SIG-M5 treated with dmso at 0.1 percent for 504 hours (cell line): ENCODE data around the gene UNC5C.

Experiments
- DNase-seq: peaks from one replicate; lab custom pipeline; 2025; ENCODE audit not compliant: unreplicated experiment; lab: John Stamatoyannopoulos, UW

Gene UNC5C

DNA sequence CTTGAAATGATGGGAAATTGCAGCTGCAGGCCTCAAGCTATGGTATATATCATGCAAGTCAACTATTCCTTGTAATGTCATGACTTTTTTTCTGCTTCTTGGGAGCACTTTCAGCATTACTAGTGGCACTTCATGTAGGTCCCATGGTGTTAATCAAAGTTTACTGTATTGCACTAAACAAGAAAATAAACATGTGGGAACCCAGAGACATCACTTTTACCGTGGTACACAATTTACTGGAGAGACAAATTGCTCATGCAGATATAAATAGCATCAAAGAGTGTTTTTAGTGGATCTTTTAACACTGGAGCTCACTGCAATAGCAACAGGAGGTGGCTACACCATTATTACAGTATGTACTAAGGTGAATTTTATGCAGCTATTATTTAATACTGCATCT lies 79.2 kb downstream of the UNC5C start:
- no peak for DNase-seq

DNA sequence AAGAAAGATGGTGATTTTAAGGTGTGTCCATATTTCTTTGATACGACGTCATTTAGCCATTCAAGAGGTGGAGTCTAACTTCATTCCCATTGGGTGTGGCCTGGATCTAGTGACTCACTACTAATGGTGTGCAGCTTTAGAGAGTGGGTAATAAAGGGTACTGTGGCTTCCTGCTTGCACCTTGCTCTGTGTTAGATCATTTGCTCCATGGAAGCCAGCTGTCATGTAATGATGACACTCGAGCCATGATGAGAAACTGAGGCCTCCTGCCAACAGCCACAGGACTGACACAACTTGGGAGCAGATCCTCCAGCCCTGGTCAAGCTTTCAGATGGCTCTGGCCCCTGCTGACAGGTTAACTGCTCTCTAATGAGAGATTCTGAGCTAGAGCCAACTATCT lies 82.0 kb downstream of the UNC5C start:
- no peak for DNase-seq

DNA sequence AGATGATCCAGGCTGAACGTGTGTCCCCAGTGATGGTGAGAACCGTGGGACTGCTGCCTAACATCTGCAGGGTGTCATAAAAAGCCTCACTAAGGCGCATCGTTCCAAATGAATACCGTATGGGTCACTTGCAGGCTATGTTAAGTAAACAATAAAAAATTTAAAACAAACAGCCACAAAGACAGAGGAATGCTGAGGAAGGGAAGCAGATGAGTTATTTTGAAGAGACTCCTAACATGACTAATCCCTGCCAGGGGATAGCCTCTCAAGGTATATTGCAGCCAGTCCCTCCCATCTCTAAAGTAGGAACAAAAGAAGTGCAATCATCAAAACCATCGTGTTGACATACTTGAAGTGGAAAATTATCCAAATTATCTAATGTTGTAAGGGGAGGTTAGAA lies 83.8 kb downstream of the UNC5C start:
- no peak for DNase-seq

DNA sequence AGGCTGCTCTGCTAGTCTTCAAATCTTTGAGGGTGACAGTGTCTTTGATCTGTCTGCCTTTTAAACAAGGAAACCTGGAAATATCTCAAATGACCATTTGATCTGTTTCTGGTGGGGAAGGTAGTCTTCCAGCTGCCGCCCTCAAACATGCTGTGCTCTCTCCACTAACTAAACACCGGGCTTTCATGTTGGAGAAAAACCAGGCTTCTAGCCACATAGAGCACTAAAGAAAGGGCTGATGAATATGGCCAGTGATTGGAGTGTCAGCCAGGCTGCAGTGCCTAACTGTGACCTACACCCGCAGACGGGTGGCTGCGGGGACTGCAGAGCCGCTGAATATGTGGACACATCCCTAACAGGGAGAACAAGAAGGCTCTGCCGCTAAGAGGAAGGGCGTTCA lies 85.9 kb downstream of the UNC5C start:
- no peak for DNase-seq

DNA sequence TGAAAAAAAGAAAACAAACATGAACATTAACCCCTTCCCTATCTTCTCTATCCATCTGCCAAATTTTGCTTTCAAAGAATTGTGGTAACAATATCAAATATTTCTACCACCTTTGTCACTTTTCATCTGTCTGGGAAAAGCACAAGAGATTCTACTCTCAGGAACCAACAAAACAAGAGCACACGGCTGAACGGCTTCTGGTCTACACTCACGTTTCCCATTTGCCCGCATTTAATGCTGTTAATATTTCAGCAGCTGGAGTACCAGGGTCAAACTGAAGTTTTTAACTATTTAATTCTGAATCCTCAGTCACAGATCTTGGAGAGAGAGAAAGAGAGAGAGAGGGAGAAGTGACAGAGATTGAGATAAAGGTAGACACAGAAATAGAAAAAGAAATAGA lies 91.4 kb downstream of the UNC5C start:
- no peak for DNase-seq

DNA sequence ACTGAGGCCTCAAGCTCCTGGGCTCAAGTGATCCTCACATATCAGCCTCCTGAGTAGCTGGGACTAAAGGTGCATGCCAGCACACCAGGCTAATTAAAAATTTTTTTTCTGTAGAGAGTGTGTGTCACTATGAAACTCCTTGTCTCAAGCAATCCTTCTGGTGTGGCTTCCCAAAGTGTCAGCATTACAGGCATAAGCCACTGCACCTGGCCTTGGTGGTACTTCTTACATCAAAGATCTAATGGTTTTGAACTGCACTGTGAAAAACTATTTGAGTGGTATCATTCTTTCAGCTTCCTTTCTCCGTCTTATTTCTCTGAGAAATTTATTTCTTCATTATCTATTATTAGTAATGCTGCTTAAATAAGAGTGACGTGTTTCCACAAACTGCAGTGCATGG lies 98.5 kb downstream of the UNC5C start:
- DNase-seq: no peak

DNA sequence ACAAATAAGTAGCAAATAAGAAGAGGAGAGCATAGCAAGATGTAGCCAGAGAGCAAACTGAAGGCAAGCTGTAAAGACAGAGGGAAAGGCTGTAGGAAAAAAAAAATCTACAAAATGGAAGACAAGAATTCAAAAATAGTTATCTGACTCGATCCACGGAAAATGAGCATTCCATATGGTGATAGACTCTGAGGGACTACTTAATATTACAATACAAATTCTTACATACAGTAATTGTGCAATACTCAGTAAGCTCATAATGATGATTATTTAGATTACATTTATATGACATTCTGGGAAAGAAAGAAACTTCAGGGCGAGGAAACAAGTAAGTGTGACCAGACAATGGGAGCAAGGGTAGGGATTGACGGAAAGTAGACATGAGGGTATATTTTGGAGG lies 102.6 kb downstream of the UNC5C start:
- no peak for DNase-seq

DNA sequence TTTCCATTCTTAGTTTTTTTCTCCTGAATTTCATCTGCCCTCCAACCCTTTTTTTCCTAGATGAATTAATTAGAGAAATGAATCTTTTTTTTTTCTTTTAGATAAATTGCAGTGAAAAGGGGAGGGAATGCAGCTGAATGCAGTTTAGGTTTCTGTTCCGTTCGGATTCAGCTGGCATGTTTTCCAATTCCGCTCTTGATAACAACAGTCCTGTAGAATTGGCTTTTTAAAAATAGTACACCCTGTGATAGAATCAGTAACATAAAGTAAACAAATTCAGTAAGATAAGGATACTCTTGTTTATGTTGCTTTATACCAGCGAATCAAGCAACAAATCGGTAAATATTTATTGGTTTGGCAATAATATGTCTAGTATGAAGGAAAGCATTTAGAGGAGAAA lies 103.5 kb downstream of the UNC5C start:
- no peak for DNase-seq

DNA sequence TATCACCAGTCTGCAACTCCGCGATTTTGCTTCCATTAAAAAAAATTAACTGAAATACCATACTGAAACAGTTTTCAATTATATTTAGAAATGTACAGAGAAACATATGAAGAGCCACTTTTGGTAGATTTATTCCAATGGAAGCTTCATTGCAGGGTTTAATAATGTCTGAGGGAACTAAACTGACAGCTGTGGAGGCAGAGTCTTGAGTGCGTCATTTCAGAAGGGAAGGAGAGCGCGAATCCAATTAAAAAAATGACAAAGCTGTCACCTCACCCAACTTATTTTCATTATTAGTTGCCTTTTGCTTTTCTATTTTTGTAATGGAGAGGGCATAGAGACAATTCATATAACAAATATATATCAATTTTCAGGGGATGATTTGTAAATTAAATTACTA lies 104.0 kb downstream of the UNC5C start:
- no peak for DNase-seq

DNA sequence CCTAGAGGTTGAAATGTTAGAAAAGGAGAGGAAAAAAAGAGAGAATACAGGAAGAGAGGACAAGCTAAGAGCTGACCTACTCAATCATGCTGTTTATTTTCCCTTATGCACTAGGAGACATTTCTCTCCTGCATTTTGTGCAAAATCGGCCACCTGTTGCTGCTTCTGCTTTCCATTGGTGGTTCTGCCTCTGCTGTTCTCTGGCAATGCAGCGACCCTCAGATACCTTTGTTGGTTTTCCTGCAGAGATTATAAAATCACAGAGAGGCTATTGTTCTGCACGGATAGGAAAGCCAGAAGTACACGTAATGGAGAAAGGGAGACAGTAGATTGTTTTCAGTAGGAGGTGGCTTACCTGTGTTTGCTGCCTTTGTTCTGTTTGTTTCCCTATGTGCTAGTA lies 108.9 kb downstream of the UNC5C start:
- DNase-seq: no peak

DNA sequence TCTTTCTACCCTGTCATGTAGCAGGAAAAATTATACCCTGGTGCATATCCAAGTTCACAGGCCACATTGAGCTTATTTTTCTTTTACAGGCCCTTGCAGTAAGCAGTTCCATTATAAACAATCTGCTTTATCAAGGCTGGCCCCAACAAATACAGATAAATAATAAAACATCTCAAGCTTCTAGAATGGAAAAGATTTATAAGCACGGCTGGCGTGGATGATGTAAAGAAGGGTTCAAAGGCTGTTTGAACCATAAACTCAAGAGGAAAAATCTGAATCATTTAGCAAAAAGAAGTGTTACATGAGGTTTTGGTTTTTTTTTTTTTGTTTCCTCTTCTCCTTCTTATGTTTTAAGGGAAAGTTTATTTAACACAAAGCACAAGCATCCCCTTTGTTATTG lies 109.7 kb downstream of the UNC5C start:
- no peak for DNase-seq

DNA sequence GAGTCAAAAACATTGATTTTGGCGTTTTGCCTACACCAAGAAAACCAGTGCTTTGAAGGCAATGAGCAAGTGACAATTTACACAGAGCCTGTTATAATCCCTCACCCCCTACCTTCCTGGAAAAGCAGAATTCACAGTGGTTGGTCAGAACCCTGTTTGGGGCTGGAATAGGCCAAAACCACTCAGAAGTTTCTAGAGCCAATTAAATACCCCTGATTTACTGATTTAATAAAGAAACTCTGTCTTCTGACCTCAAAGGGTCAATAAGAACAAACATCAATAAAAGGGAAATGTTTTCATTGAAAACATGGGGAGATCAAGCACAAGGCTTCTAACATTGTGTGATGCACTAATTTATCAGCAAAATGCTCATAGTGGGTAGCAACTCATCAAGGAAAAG lies 116.3 kb downstream of the UNC5C start:
- DNase-seq: no peak

DNA sequence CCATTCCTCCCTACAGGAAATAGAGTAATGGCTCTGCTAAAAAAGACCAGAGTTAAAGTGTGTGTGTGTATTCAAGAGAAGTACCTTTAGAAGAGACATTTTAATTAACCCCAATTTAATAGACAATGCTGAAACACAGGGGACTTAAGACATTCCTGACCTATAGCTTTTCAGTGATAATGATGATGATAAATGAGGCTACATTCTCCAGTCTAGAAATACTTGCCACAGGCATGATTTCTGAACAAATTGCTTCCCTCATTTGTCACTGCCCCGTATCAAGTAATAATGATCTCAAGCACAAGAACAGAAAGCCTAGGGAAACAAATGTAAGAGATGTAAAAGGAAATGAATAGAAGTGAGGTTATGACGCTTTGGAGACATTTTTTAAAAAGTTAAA lies 117.1 kb downstream of the UNC5C start:
- no peak for DNase-seq

DNA sequence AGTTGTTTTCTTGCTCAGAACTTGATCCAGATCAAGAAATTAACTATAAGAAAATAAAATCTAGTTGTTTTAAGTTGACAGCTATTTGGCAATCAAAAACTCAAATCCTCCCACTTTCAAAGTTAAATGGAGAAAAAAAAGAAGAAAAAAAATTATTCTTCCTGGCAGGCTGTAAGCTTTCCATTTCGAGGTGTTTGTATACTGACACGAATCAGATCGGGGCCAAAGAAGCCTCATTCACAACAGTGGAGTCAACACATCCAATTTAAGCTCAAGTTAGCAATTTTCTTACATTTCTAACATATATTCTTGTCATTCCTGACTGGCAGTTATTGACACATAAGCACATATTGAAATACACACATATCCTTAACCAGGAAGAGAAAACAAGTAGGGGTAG lies 119.4 kb downstream of the UNC5C start:
- no peak for DNase-seq

DNA sequence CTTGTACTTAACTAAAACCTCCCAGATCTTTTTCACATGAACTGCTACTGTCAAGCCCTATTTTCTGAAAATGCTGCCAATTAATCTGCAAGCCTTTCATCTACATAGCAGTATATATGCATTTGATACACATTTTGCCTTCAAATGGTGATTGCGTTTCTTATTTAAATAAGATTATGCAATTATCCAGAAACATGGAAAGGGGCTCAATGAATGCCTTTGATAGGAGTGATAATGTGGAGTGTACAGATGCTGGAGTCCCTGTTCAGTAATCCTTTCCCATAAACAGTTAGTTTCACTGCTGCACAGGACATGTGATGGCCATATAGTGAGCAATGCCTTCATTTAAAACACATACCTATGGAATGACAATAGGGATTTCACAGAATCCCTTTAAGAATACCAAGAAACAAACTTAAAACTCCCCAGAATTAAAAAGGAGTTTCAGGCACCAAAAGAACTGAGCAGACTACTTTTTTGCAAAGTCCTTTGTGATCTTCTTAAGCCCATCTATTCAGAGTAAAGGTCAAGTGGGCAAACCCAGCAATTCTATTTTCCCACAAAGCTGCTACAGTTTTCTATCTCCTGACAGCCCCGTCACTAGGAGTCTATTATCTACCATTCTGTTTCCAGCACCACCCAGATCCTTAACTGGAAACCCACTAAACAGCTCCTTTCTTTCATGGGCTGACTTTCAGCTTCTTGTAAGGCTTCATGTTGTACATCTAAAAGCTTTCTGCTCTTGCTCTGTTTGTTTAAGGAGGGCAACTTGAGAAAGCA lies 120.3 kb downstream of the UNC5C start:
- no peak for DNase-seq

DNA sequence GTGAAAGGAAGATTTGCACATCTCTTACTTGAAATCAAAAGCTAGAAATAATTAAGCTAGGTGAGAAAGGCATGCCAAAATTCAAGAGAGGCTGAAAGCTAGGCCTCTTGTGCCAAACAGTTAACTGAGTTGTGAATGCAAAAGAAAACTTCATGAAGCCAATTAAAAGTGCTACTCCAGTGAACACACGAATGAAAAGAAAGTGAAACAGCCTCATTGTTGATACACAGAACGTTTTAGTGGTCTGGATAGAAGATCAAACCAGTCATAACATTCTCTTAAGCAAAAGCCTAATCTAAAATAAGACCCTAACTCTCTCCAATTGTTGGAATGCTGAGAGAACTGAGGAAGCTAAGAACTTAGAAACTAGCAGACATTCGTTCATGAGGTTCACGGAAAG lies 122.3 kb downstream of the UNC5C start:
- no peak for DNase-seq

DNA sequence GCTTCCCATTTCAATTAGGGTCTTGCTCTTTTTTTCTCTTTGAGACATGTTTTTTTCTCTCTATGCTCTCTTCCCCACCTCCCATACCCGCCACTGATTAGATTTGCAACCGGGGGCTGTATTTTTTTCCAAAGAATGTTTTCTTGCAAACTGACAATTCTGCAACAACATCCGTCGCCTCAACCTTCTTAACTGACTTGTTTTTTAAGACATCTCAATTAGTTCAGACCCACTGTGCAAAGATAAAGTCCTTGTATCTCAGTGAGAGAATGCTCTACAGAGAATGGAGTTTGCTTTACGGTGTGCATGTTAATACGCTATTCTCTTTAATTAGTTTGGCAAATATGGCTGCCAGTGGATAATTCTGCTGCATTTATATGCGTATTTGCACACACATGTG lies 126.3 kb downstream of the UNC5C start:
- DNase-seq: no peak

DNA sequence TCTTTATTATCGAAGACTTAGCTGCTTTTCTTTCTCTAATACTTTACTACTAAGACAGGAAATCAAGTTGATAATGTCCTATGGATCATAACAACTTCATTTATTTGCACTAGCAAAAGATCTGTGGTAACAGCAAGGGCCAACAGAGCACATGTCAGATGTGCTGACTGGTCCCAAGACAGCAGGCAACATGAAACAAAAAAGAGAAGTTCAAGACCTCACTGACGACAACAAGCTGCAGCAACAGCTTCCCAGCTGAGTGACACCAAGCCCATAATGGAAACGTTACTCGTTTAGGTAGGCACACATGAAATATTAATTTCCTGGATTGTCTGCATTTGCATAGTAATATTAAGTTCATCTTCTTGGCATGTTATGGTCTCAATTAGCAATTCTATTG lies 126.9 kb downstream of the UNC5C start:
- no peak for DNase-seq

DNA sequence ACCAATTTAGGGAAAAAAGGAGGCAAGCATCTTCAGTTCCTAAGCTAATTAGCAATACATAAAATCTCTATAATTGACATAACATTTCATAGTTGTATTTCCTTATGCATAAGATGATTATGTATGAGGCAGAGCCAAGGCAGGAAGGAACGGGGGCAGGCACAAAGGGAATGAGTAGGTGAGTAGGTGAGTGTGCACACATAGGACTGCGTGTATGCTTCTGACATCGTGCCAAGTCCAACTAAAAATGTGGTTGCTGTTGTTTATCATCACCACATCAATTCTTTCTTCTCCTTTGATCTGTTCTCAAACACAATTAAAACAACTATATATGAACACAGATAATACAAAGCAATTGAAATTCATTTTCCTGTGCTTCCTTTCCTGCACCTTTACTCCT lies 131.2 kb downstream of the UNC5C start:
- DNase-seq: no peak

DNA sequence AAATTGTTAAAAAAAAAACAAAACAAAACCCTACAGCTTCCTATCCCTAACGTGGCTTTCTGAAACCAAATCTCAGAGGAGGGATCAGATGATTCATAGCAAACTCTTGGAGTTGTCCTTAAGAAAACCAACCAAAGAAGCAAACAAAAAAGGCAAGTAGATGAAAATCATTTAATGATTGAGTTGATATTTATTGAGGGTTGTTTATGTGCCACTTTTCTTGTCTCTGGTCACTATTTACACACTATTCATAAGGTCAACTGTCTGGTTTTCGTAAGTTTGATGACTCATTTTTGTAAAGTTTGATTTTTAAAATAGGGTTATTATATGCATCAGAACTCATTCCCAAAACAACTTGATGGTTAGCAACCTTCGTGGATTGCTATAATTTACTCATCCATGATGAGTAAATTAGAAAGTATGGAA lies 133.4 kb downstream of the UNC5C start:
- no peak for DNase-seq

DNA sequence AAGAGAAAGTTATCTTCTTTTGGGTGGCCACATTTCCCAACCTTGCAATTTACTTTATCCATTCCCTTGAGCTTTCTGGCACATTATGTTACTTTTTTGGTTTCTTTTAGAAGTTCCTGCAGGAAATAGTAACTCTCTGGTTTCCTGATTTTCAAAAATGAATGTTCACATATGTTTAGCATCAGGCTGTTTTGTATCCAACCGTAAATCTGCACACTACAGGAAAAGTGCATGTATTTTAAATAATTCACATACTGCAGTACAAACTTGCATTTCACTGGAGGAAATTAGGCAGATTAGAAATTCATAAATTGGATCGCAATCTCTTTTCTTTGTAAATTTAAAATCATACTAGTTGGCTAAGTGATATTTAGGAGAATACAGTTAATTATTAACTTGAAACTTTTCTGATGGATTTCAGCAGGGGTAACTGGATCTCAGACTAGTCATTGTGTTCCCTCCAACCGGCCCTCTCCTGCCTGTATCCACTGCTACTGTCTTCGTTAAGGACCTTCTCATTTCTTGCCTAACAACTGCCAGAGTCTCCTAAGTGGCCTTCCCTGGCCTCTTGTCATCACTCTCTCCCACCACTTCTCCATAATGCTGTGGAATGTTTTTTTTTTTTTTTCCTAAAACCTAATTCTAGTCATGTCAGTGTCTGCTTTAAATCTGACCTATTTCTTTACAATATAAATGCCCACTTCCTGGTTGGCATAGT lies 137.2 kb downstream of the UNC5C start:
- no peak for DNase-seq

DNA sequence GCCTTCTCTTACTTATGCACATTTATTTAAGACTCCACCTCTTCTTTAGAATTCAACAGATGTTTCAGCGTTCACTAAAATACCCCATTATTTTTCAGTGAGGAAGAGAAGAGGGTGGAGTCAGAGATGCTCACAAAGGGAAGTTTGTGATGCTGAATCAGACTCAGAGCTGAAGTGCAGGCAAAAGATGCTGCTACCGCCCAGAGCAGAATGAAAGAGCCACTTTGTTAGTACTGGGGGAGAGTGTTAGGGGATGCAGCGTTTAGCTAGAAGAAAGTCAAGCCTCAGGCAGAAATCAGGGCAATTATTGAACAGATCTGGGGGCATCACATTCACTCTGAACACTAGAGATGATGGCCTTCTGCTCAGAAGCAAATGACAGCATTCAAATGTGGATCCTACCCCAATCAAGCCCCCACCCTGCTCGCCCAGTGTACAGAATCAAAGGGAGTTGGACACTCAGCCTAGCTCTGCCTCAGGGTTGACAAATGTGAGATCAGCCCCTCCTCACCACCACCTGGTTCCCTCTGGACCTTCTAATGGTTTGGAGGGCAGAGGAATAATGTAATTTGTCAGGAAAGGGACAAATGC lies 138.3 kb downstream of the UNC5C start:
- no peak for DNase-seq
